WERI-Rb-1 (cell line): ENCODE measurements around the gene DMWD.
A peak's percentile ranks its signal among the peaks of the same experiment; 100 is the strongest.

Experiments used
- DNase-seq: peaks from one replicate; pipeline ENCODE4 v3.0.0-alpha.2; 2020
- H3K27ac ChIP-seq: fragments of 250-450 bp; sonication (Bioruptor Pico); 2 replicates; pipeline ENCODE4 v1.5.1; 2020; ENCODE audit warnings: mild to moderate bottlenecking, moderate library complexity
- H3K27me3 ChIP-seq: fragments of 250-450 bp; sonication (Bioruptor Pico); 2 replicates; pipeline ENCODE4 v1.5.1; 2021; ENCODE audit warnings: mild to moderate bottlenecking, low read depth, moderate library complexity; ENCODE audit not compliant: insufficient read depth, severe bottlenecking
- H3K36me3 ChIP-seq: fragments of 250-450 bp; sonication (Bioruptor Pico); 2 replicates; pipeline ENCODE4 v1.5.1; 2020; ENCODE audit warnings: mild to moderate bottlenecking, moderate library complexity
- H3K4me3 ChIP-seq: 2 replicates; pipeline ENCODE4 v1.5.1; 2011; ENCODE audit warnings: low read depth, mild to moderate bottlenecking, control low read depth, low read length
- H3K9me3 ChIP-seq: fragments of 250-450 bp; sonication (Bioruptor Pico); 2 replicates; pipeline ENCODE4 v1.5.1; 2021; ENCODE audit warnings: mild to moderate bottlenecking, moderate library complexity; ENCODE audit not compliant: severe bottlenecking
- CTCF ChIP-seq: IDR thresholded peaks from 2 replicates; pipeline ENCODE4 v1.5.1; 2011; ENCODE audit warnings: low read depth, mild to moderate bottlenecking, control low read depth, inconsistent platforms, low read length

The DMWD gene

GRCh38 chr19:45772912-45773311 lies 19.7 kb downstream of the DMWD start:
- Histone ChIP-seq H3K36me3 (peaks cover 8% of the 10 kb centered on the region; the same call in 1 of the 2 replicates), H3K9me3 (no peaks in the 10 kb centered on the region), H3K4me3 (no peak overlapping the region), H3K27me3 (no peaks in the 10 kb centered on the region), H3K27ac (no peak overlapping the region)
- no peak for TF ChIP-seq CTCF
- DNase-seq = no peak

DNA sequence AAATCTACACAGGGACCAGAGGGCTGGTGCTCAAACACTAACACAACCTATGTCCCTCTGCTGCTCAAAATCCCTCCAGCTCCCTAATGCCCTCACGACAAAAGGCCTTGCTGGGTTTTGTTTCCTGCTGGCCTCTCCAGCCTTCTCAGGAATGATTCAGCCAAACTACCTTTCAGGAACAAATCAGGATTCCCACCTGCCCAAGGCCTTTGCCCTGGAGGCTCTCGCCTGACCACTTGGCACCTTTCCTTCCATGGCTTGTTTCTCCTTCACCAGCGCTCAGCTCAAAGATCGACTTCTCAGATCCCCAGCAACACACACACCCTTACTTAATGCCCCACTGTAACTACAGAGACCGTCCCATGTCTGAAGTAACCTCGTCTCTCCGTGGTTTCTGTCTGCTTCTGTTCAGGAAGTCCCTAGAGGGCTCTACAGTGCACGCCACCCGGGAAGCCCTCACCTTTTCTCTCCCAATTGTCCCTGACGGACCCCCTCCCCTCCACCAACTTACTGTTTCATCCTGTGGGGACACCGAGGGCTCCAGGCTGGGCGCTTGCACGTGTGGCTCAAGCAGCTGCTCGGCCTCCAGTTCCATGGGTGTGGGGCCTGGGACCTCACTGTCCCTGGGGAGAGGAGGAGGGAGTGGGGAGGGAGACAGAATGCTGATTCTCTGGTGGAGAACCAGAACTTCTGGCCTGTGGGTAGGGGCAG lies 20.4 kb downstream of the DMWD start:
- no peak for TF ChIP-seq CTCF
- Histone ChIP-seq H3K27ac (no peak overlapping the region), H3K4me3 (no peak overlapping the region), H3K36me3 (peaks cover 5% of the 10 kb centered on the region; the same call in 1 of the 2 replicates), H3K27me3 (no peaks in the 10 kb centered on the region), H3K9me3 (no peaks in the 10 kb centered on the region)
- no peak for DNase-seq

- H3K36me3 ChIP-seq = no peaks in the 10 kb centered on the region; the same call in 1 of the 2 replicates
- H3K4me3 ChIP-seq = peak overlapping the region; percentile 46
- H3K27ac ChIP-seq = peak overlapping the region; percentile 50
- H3K27me3 ChIP-seq = no peaks in the 10 kb centered on the region
- no peak for DNase-seq
- no peak for TF ChIP-seq CTCF
- H3K9me3 ChIP-seq = no peaks in the 10 kb centered on the region
Observed at GRCh38 chr19:45771311-45771933, 21.2 kb downstream of the DMWD start.

DNA sequence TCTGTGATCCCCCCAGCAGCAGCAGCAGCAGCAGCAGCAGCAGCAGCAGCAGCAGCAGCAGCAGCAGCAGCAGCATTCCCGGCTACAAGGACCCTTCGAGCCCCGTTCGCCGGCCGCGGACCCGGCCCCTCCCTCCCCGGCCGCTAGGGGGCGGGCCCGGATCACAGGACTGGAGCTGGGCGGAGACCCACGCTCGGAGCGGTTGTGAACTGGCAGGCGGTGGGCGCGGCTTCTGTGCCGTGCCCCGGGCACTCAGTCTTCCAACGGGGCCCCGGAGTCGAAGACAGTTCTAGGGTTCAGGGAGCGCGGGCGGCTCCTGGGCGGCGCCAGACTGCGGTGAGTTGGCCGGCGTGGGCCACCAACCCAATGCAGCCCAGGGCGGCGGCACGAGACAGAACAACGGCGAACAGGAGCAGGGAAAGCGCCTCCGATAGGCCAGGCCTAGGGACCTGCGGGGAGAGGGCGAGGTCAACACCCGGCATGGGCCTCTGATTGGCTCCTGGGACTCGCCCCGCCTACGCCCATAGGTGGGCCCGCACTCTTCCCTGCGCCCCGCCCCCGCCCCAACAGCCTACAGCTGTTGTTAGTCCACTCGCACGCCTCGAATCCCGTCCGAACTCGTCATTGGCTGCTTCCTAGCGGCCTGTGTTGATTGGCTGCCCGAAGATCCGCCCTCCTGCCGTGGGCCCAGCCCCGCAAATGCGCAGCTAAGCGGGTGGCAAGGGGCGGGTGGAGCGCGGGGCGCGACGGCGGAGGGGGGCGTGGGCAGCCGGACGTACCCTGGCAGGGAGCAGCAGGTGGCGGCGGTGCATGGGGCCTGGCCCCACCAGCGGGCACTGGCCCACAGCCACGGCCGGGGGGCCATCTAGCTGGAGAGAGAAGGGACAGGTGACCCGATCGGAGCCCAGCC lies 22.2 kb downstream of the DMWD start:
- peak; percentile 70 for TF ChIP-seq CTCF
- H3K36me3 ChIP-seq = no peaks in the 10 kb centered on the region; the same call in 1 of the 2 replicates

GRCh38 chr19:45769821-45770191 lies 22.8 kb downstream of the DMWD start:
- Histone ChIP-seq H3K27me3 (no peaks in the 10 kb centered on the region), H3K4me3 (peak overlapping the region; percentile 46), H3K27ac (peak overlapping the region; percentile 32), H3K36me3 (no peaks in the 10 kb centered on the region; the same call in 1 of the 2 replicates), H3K9me3 (no peaks in the 10 kb centered on the region)
- peak; percentile 40 for DNase-seq
- no peak for TF ChIP-seq CTCF

More for the DNA sequence above, 22.2 kb downstream of the DMWD start:
- Histone ChIP-seq H3K4me3 (peak overlapping the region; percentile 46), H3K27me3 (no peaks in the 10 kb centered on the region), H3K9me3 (no peaks in the 10 kb centered on the region), H3K27ac (peak overlapping the region; percentile 77)
- DNase-seq = peak; percentile 98
